ENCODE measurements around the gene PTPRK. TPM values are rescaled to one million over a fixed set of nuclear protein-coding genes. Genes with fewer than 3 reads are reported as not detected.

Gene PTPRK
- total RNA-seq, 1 experiment from 2014 or later, result 265 TPM

DNA sequence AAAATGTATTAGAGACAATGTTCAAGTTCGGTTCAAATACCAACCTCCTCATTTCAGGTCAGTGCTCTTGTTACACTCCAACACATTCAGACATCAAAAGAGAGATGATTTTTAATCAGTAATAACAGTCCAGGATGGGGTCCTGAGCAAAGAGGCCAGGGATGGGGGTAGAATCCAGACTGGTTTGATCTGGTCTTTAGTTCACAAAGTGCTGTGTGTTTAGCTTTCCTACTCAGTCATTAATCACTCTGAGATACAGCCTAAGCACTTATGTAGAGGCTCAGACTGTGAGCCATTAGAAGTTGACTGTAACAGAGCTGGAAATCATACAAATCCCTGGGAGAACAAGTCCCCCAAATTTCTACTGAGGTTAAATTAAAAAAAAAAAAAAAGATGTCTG lies 241.6 kb downstream of the PTPRK start:
- no peaks in the 10 kb centered on the region for H3K9me3 Mint-ChIP-seq (ENCODE audit: low read depth, unreplicated experiment)
- intact Hi-C loops (cut with micrococcal nuclease; ENCODE audit: unreplicated experiment), result no loop called here
- peaks cover under 1% of the 10 kb centered on the region for H3K36me3 Mint-ChIP-seq (ENCODE audit: insufficient read depth, unreplicated experiment)
- BruUV-seq (replicated peaks), result no TSS peak
- H3K27ac Mint-ChIP-seq (ENCODE audit: unreplicated experiment), result no peak overlapping the region
- no peak overlapping the region for H3K4me3 Mint-ChIP-seq (ENCODE audit: low read depth, unreplicated experiment)
- no peak for DNase-seq
- H3K27me3 Mint-ChIP-seq (ENCODE audit: unreplicated experiment), result no peaks in the 10 kb centered on the region
- TF ChIP-seq, protein P1, sequence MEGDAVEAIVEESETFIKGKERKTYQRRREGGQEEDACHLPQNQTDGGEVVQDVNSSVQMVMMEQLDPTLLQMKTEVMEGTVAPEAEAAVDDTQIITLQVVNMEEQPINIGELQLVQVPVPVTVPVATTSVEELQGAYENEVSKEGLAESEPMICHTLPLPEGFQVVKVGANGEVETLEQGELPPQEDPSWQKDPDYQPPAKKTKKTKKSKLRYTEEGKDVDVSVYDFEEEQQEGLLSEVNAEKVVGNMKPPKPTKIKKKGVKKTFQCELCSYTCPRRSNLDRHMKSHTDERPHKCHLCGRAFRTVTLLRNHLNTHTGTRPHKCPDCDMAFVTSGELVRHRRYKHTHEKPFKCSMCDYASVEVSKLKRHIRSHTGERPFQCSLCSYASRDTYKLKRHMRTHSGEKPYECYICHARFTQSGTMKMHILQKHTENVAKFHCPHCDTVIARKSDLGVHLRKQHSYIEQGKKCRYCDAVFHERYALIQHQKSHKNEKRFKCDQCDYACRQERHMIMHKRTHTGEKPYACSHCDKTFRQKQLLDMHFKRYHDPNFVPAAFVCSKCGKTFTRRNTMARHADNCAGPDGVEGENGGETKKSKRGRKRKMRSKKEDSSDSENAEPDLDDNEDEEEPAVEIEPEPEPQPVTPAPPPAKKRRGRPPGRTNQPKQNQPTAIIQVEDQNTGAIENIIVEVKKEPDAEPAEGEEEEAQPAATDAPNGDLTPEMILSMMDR (IDR thresholded peaks at IDR 0.05; ENCODE audit: unreplicated experiment), result no peak
- H3K4me1 Mint-ChIP-seq (ENCODE audit: low read depth, unreplicated experiment), result peaks cover 63% of the 10 kb centered on the region
- CTCF ChIA-PET, result interaction anchor here (0.6 to 1.1 kb wide), 2 partner anchors 36 to 200 kb away, joined by 3 to 6 read pairs; no protein-coding TSS in a partner anchor

DNA sequence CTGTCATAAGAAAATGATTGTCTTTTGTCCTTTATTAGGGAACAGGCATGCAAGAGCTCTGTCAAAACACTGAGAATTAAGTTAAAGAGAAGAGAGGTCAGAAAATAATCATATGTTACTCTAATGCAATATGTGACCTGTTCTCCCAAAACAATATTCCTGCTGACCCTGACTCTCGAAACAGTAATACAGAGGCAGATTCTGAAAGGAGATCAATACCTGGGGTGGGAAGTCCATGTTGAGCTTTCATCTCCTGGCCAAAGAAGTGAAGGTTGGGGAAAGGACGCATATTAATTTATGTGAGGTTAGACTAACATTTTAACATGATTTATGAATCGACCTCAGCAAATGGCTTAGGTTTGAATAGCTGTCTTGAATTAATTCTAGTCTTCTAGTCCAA lies 243.0 kb downstream of the PTPRK start:
- no peaks in the 10 kb centered on the region for H3K9me3 Mint-ChIP-seq (ENCODE audit: low read depth, unreplicated experiment)
- H3K36me3 Mint-ChIP-seq (ENCODE audit: insufficient read depth, unreplicated experiment), result no peaks in the 10 kb centered on the region
- H3K4me3 Mint-ChIP-seq (ENCODE audit: low read depth, unreplicated experiment), result no peak overlapping the region
- no TSS peak for BruUV-seq (replicated peaks)
- no peak for DNase-seq
- CTCF ChIA-PET, result interaction anchor here (1.3 kb wide), 1 partner anchor 30 kb away, joined by 4 read pairs; no protein-coding TSS in a partner anchor
- TF ChIP-seq, protein P1 (IDR thresholded peaks at IDR 0.05; ENCODE audit: unreplicated experiment), result no peak
- peak overlapping the region; percentile 47 for H3K27ac Mint-ChIP-seq (ENCODE audit: unreplicated experiment)
- no peaks in the 10 kb centered on the region for H3K27me3 Mint-ChIP-seq (ENCODE audit: unreplicated experiment)
- intact Hi-C loops (cut with micrococcal nuclease; ENCODE audit: unreplicated experiment), result no loop called here
- peaks cover 50% of the 10 kb centered on the region for H3K4me1 Mint-ChIP-seq (ENCODE audit: low read depth, unreplicated experiment)

DNA sequence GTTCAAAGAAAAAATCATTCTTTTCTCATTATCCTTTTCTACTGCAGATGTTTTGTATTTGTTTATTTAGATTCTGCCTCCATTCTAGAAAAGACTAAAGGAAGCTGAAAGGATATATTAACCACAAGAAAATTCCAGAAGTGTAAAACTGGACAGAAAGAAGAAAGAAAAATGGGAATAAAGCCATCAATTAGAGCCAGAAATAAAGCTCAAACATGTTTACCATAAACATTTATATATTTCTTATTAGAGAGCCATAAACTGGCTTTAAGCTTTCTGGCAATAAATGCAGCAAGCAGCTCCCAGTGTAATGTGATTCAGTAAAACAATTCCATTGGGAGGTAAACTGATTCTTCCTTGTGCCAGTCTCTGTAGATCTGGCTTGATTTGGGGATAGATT lies 244.1 kb downstream of the PTPRK start:
- Mint-ChIP-seq H3K4me1 (ENCODE audit: low read depth, unreplicated experiment) (peaks cover 42% of the 10 kb centered on the region), H3K27ac (ENCODE audit: unreplicated experiment) (no peak overlapping the region), H3K9me3 (ENCODE audit: low read depth, unreplicated experiment) (no peaks in the 10 kb centered on the region), H3K36me3 (ENCODE audit: insufficient read depth, unreplicated experiment) (no peaks in the 10 kb centered on the region), H3K27me3 (ENCODE audit: unreplicated experiment) (no peaks in the 10 kb centered on the region), H3K4me3 (ENCODE audit: low read depth, unreplicated experiment) (no peak overlapping the region)
- TF ChIP-seq, protein P1 (IDR thresholded peaks at IDR 0.05; ENCODE audit: unreplicated experiment), result no peak
- intact Hi-C loops (cut with micrococcal nuclease; ENCODE audit: unreplicated experiment), result no loop called here
- no peak for DNase-seq
- no TSS peak for BruUV-seq (replicated peaks)
- CTCF ChIA-PET, result interaction anchor here (0.7 kb wide), 1 partner anchor 532 kb away, joined by 3 read pairs; no protein-coding TSS in a partner anchor

DNA sequence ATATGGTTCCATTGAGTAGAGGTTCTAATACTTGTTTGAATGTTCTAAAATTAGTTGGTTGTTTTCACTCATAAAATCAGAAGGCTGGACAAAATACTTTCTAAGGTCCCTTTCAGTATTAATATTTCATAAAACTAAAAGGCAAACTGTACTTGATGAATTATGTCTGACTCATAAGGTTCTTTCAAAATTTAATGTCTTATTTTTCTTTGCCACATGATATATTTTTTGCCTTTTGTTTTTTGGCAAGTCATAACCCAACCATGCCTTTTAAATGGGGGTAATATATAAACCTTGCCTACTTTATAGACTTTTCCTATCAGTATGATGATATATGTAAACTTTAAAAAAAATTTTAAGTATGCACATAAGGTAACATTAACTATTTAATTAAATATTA lies 244.7 kb downstream of the PTPRK start:
- DNase-seq, result no peak
- H3K36me3 Mint-ChIP-seq (ENCODE audit: insufficient read depth, unreplicated experiment), result no peaks in the 10 kb centered on the region
- peaks cover 37% of the 10 kb centered on the region for H3K4me1 Mint-ChIP-seq (ENCODE audit: low read depth, unreplicated experiment)
- no peaks in the 10 kb centered on the region for H3K27me3 Mint-ChIP-seq (ENCODE audit: unreplicated experiment)
- no peaks in the 10 kb centered on the region for H3K9me3 Mint-ChIP-seq (ENCODE audit: low read depth, unreplicated experiment)
- H3K4me3 Mint-ChIP-seq (ENCODE audit: low read depth, unreplicated experiment), result no peak overlapping the region
- TF ChIP-seq, protein P1 (IDR thresholded peaks at IDR 0.05; ENCODE audit: unreplicated experiment), result no peak
- BruUV-seq (replicated peaks), result no TSS peak
- CTCF ChIA-PET, result no interaction called here
- peak overlapping the region; percentile 30 for H3K27ac Mint-ChIP-seq (ENCODE audit: unreplicated experiment)
- intact Hi-C loops (cut with micrococcal nuclease; ENCODE audit: unreplicated experiment), result no loop called here
